ENCODE data around the gene ZNF606.

Gene ZNF606

GRCh38 chr19:57992841-57993240, 9.8 kb downstream of the ZNF606 start:
- no peaks in the 10 kb centered on the region for H3K27me3 Mint-ChIP-seq
- peaks cover 77% of the 10 kb centered on the region for H3K36me3 Mint-ChIP-seq
- no peak for ATAC-seq (ENCODE audit: low read depth)
- H3K9me3 Mint-ChIP-seq, result peaks cover 28% of the 10 kb centered on the region
- H3K4me3 Mint-ChIP-seq, result no peak overlapping the region
- H3K27ac Mint-ChIP-seq, result no peak overlapping the region
- peaks cover 6% of the 10 kb centered on the region for H3K4me1 Mint-ChIP-seq
- DNase-seq (ENCODE audit: low spot score in 2 of 2), result no peak

- no peak overlapping the region for H3K27ac Mint-ChIP-seq
- no peaks in the 10 kb centered on the region for H3K4me1 Mint-ChIP-seq
- peaks cover 70% of the 10 kb centered on the region for H3K36me3 Mint-ChIP-seq
- DNase-seq (ENCODE audit: low spot score in 2 of 2) (no peak), ATAC-seq (ENCODE audit: low read depth) (no peak)
- no peak overlapping the region for H3K4me3 Mint-ChIP-seq
- peaks cover 24% of the 10 kb centered on the region for H3K9me3 Mint-ChIP-seq
- H3K27me3 Mint-ChIP-seq, result no peaks in the 10 kb centered on the region
These were observed 23.9 kb downstream of the ZNF606 start for GRCh38 chr19:57978586-57979289.

- no peak for DNase-seq (ENCODE audit: low spot score in 2 of 2)
- Mint-ChIP-seq H3K27ac (no peak within 1 kb of the TSS), H3K36me3 (peaks cover 50% of the 10 kb centered on the region), H3K4me1 (no peaks in the 10 kb centered on the region), H3K27me3 (no peaks in the 10 kb centered on the region), H3K9me3 (peaks cover 20% of the 10 kb centered on the region), H3K4me3 (no peak within 1 kb of the TSS)
- ATAC-seq (ENCODE audit: low read depth), result no peak
These were observed 28.2 kb downstream of the ZNF606 start, which contains the start of gene C19orf18 for GRCh38 chr19:57974434-57974833. C19orf18 (minus strand) TSS chr19:57974534; CDS start chr19:57974432, 102 bp downstream.

GRCh38 chr19:57964761-57965160, 37.9 kb downstream of the ZNF606 start:
- Mint-ChIP-seq H3K4me1 (no peaks in the 10 kb centered on the region), H3K27me3 (no peaks in the 10 kb centered on the region), H3K9me3 (peaks cover 14% of the 10 kb centered on the region), H3K36me3 (peaks cover 28% of the 10 kb centered on the region), H3K4me3 (no peak overlapping the region), H3K27ac (no peak overlapping the region)
- no peak for ATAC-seq (ENCODE audit: low read depth)
- no peak for DNase-seq (ENCODE audit: low spot score in 2 of 2)

- no peaks in the 10 kb centered on the region for H3K27me3 Mint-ChIP-seq
- peaks cover 10% of the 10 kb centered on the region for H3K9me3 Mint-ChIP-seq
- H3K4me1 Mint-ChIP-seq, result no peaks in the 10 kb centered on the region
- DNase-seq (ENCODE audit: low spot score in 2 of 2), result no peak
- no peak overlapping the region for H3K4me3 Mint-ChIP-seq
- H3K36me3 Mint-ChIP-seq, result peaks cover 26% of the 10 kb centered on the region
- H3K27ac Mint-ChIP-seq, result no peak overlapping the region
- ATAC-seq (ENCODE audit: low read depth), result no peak
These were observed 40.8 kb downstream of the ZNF606 start for GRCh38 chr19:57961785-57962184.

- no peak for ATAC-seq (ENCODE audit: low read depth)
- Mint-ChIP-seq H3K27me3 (peaks cover 4% of the 10 kb centered on the region), H3K36me3 (peaks cover 15% of the 10 kb centered on the region), H3K4me1 (no peaks in the 10 kb centered on the region), H3K9me3 (peaks cover 12% of the 10 kb centered on the region), H3K27ac (no peak overlapping the region), H3K4me3 (no peak overlapping the region)
- no peak for DNase-seq (ENCODE audit: low spot score in 2 of 2)
These were observed 47.6 kb downstream of the ZNF606 start for GRCh38 chr19:57954996-57955395.

GRCh38 chr19:57949702-57950101, 52.9 kb downstream of the ZNF606 start:
- H3K27ac Mint-ChIP-seq, result no peak overlapping the region
- DNase-seq (ENCODE audit: low spot score in 2 of 2) (no peak), ATAC-seq (ENCODE audit: low read depth) (no peak)
- H3K27me3 Mint-ChIP-seq, result peaks cover 4% of the 10 kb centered on the region
- peaks cover 15% of the 10 kb centered on the region for H3K4me1 Mint-ChIP-seq
- H3K4me3 Mint-ChIP-seq, result no peak overlapping the region
- H3K36me3 Mint-ChIP-seq, result peaks cover 15% of the 10 kb centered on the region
- peaks cover 16% of the 10 kb centered on the region for H3K9me3 Mint-ChIP-seq

- ATAC-seq (ENCODE audit: low read depth), result no peak
- Mint-ChIP-seq H3K27ac (no peak overlapping the region), H3K9me3 (peaks cover 16% of the 10 kb centered on the region), H3K4me1 (peaks cover 15% of the 10 kb centered on the region), H3K36me3 (peaks cover 18% of the 10 kb centered on the region), H3K27me3 (peaks cover 1% of the 10 kb centered on the region), H3K4me3 (no peak overlapping the region)
- DNase-seq (ENCODE audit: low spot score in 2 of 2), result no peak
These were observed 53.3 kb downstream of the ZNF606 start for GRCh38 chr19:57949296-57949695.

- Mint-ChIP-seq H3K4me3 (peak within 1 kb of the TSS; percentile 97), H3K4me1 (peaks cover 15% of the 10 kb centered on the region), H3K9me3 (peaks cover 27% of the 10 kb centered on the region), H3K27ac (peak within 1 kb of the TSS; percentile 93), H3K27me3 (no peaks in the 10 kb centered on the region), H3K36me3 (peaks cover 35% of the 10 kb centered on the region)
- ATAC-seq (ENCODE audit: low read depth) (peak; percentile 95), DNase-seq (ENCODE audit: low spot score in 2 of 2) (peak; percentile 75 to 85)
These were observed 55.0 kb downstream of the ZNF606 start, which contains the start of gene ZNF256 for GRCh38 chr19:57947419-57948134. ZNF256 (minus strand) TSS chr19:57947706; CDS start chr19:57947474, 232 bp downstream.

- Mint-ChIP-seq H3K36me3 (peaks cover 40% of the 10 kb centered on the region), H3K27ac (peak overlapping the region; percentile 93), H3K4me3 (peak overlapping the region; percentile 97), H3K27me3 (no peaks in the 10 kb centered on the region), H3K9me3 (peaks cover 30% of the 10 kb centered on the region), H3K4me1 (peaks cover 15% of the 10 kb centered on the region)
- DNase-seq (ENCODE audit: low spot score in 2 of 2) (peak in 1 of 2 donors; percentile 16), ATAC-seq (ENCODE audit: low read depth) (peak; percentile 2)
These were observed 55.6 kb downstream of the ZNF606 start for GRCh38 chr19:57947088-57947418.

GRCh38 chr19:57946316-57946715, 56.3 kb downstream of the ZNF606 start:
- peak overlapping the region; percentile 3 for H3K27ac Mint-ChIP-seq
- peaks cover 30% of the 10 kb centered on the region for H3K9me3 Mint-ChIP-seq
- peaks cover 48% of the 10 kb centered on the region for H3K36me3 Mint-ChIP-seq

GRCh38 chr19:57941593-57941992, 61.0 kb downstream of the ZNF606 start:
- ATAC-seq (ENCODE audit: low read depth), result no peak
- Mint-ChIP-seq H3K36me3 (peaks cover 66% of the 10 kb centered on the region), H3K4me3 (no peak overlapping the region), H3K27ac (no peak overlapping the region), H3K27me3 (no peaks in the 10 kb centered on the region), H3K4me1 (peaks cover 10% of the 10 kb centered on the region), H3K9me3 (peaks cover 34% of the 10 kb centered on the region)
- DNase-seq (ENCODE audit: low spot score in 2 of 2), result no peak

More at GRCh38 chr19:57946316-57946715, 56.3 kb downstream of the ZNF606 start:
- peaks cover 15% of the 10 kb centered on the region for H3K4me1 Mint-ChIP-seq
- no peak for ATAC-seq (ENCODE audit: low read depth)
- H3K4me3 Mint-ChIP-seq, result peak overlapping the region; percentile 97
- DNase-seq (ENCODE audit: low spot score in 2 of 2), result no peak
- H3K27me3 Mint-ChIP-seq, result no peaks in the 10 kb centered on the region

- Mint-ChIP-seq H3K27me3 (no peaks in the 10 kb centered on the region), H3K4me1 (peaks cover 11% of the 10 kb centered on the region), H3K27ac (no peak overlapping the region), H3K4me3 (no peak overlapping the region), H3K36me3 (peaks cover 47% of the 10 kb centered on the region), H3K9me3 (peaks cover 12% of the 10 kb centered on the region)
- ATAC-seq (ENCODE audit: low read depth) (no peak), DNase-seq (ENCODE audit: low spot score in 2 of 2) (no peak)
These were observed 66.9 kb downstream of the ZNF606 start for GRCh38 chr19:57935731-57936130.

GRCh38 chr19:57934820-57935665, 67.6 kb downstream of the ZNF606 start, which contains the start of gene ZNF418:
ZNF418 (minus strand) TSS chr19:57935402; CDS start chr19:57933822, 1,580 bp downstream.
- no peaks in the 10 kb centered on the region for H3K27me3 Mint-ChIP-seq
- peak; percentile 51 to 57 for DNase-seq (ENCODE audit: low spot score in 2 of 2)
- peak; percentile 100 for ATAC-seq (ENCODE audit: low read depth)
- peaks cover 49% of the 10 kb centered on the region for H3K36me3 Mint-ChIP-seq
- H3K4me1 Mint-ChIP-seq, result peaks cover 11% of the 10 kb centered on the region
- H3K4me3 Mint-ChIP-seq, result peak within 1 kb of the TSS; percentile 96
- peaks cover 11% of the 10 kb centered on the region for H3K9me3 Mint-ChIP-seq
- peak within 1 kb of the TSS; percentile 94 for H3K27ac Mint-ChIP-seq

Measured in memory B cell (primary cell).